Stimulated activated effector memory CD8-positive, alpha-beta T cell treated with anti-CD3 and anti-CD28 coated beads, Interleukin-12 subunit alpha, Interleukin-12 subunit beta, amount 100 ng/mL, for 72 hours (primary cell): ENCODE measurements around the gene SEMG2.

Experiments used
- ATAC-seq: fragments of 150-1000 bp; cut with Tn5 transposase; 2 replicates; pipeline ENCODE4 v1.10.0; 2021
- DNase-seq, 2 donors: peaks; one replicate each; pipeline ENCODE4 v3.0.0; 2021 to 2022; ENCODE audit warnings: low spot score in 2 of 2
- H3K27ac Mint-ChIP-seq: one replicate; pipeline ENCODE4 v1.8.0; 2022; ENCODE audit warnings: mild to moderate bottlenecking, mixed read lengths
- H3K36me3 Mint-ChIP-seq: one replicate; pipeline ENCODE4 v1.8.0; 2022; ENCODE audit warnings: mild to moderate bottlenecking, mixed read lengths
- H3K4me1 Mint-ChIP-seq: one replicate; pipeline ENCODE4 v1.8.0; 2022; ENCODE audit warnings: mixed read lengths
- H3K4me3 Mint-ChIP-seq: one replicate; pipeline ENCODE4 v1.8.0; 2022; ENCODE audit warnings: mild to moderate bottlenecking, mixed read lengths
- H3K9me3 Mint-ChIP-seq: one replicate; pipeline ENCODE4 v1.8.0; 2022; ENCODE audit warnings: mixed read lengths

Gene SEMG2

GRCh38 chr20:45211569-45212474, 9.4 kb upstream of the SEMG2 start:
- no peak for DNase-seq
- no peaks in the 10 kb centered on the region for H3K36me3 Mint-ChIP-seq
- no peak overlapping the region for H3K27ac Mint-ChIP-seq
- no peak for ATAC-seq
- H3K9me3 Mint-ChIP-seq, result no peaks in the 10 kb centered on the region
- no peak overlapping the region for H3K4me3 Mint-ChIP-seq
- no peaks in the 10 kb centered on the region for H3K4me1 Mint-ChIP-seq

GRCh38 chr20:45212836-45213235, 8.3 kb upstream of the SEMG2 start:
- Mint-ChIP-seq H3K27ac (no peak overlapping the region), H3K9me3 (no peaks in the 10 kb centered on the region), H3K4me1 (no peaks in the 10 kb centered on the region), H3K4me3 (no peak overlapping the region), H3K36me3 (no peaks in the 10 kb centered on the region)
- ATAC-seq (no peak), DNase-seq (no peak)

GRCh38 chr20:45218124-45218523, 3.0 kb upstream of the SEMG2 start:
- no peak for DNase-seq
- Mint-ChIP-seq H3K9me3 (no peaks in the 10 kb centered on the region), H3K4me3 (no peak overlapping the region), H3K4me1 (no peaks in the 10 kb centered on the region), H3K27ac (no peak overlapping the region), H3K36me3 (no peaks in the 10 kb centered on the region)
- ATAC-seq, result no peak

GRCh38 chr20:45218636-45219035, 2.5 kb upstream of the SEMG2 start:
- Mint-ChIP-seq H3K27ac (no peak overlapping the region), H3K36me3 (no peaks in the 10 kb centered on the region)

GRCh38 chr20:45223136-45223535, 2.0 kb downstream of the SEMG2 start:
- no peaks in the 10 kb centered on the region for H3K9me3 Mint-ChIP-seq
- ATAC-seq, result no peak

More at GRCh38 chr20:45218636-45219035, 2.5 kb upstream of the SEMG2 start:
- Mint-ChIP-seq H3K4me1 (no peaks in the 10 kb centered on the region), H3K9me3 (no peaks in the 10 kb centered on the region), H3K4me3 (no peak overlapping the region)
- ATAC-seq (no peak), DNase-seq (no peak)

GRCh38 chr20:45226287-45226686, 5.1 kb downstream of the SEMG2 start:
- Mint-ChIP-seq H3K27ac (no peak overlapping the region), H3K36me3 (no peaks in the 10 kb centered on the region), H3K4me3 (no peak overlapping the region), H3K9me3 (no peaks in the 10 kb centered on the region), H3K4me1 (no peaks in the 10 kb centered on the region)
- no peak for DNase-seq
- no peak for ATAC-seq

More at GRCh38 chr20:45223136-45223535, 2.0 kb downstream of the SEMG2 start:
- H3K36me3 Mint-ChIP-seq, result no peaks in the 10 kb centered on the region
- no peaks in the 10 kb centered on the region for H3K4me1 Mint-ChIP-seq
- no peak overlapping the region for H3K27ac Mint-ChIP-seq
- H3K4me3 Mint-ChIP-seq, result no peak overlapping the region
- no peak for DNase-seq

GRCh38 chr20:45229264-45230056, 8.3 kb downstream of the SEMG2 start:
- DNase-seq, result peak; percentile 31 to 74
- peaks cover 4% of the 10 kb centered on the region for H3K9me3 Mint-ChIP-seq
- H3K4me3 Mint-ChIP-seq, result no peak overlapping the region
- ATAC-seq, result peak; percentile 56
- H3K27ac Mint-ChIP-seq, result no peak overlapping the region
- no peaks in the 10 kb centered on the region for H3K4me1 Mint-ChIP-seq
- H3K36me3 Mint-ChIP-seq, result no peaks in the 10 kb centered on the region

GRCh38 chr20:45230631-45231030, 9.5 kb downstream of the SEMG2 start:
- no peaks in the 10 kb centered on the region for H3K4me1 Mint-ChIP-seq

GRCh38 chr20:45235995-45236394, 14.8 kb downstream of the SEMG2 start:
- H3K9me3 Mint-ChIP-seq, result peaks cover 7% of the 10 kb centered on the region
- H3K4me1 Mint-ChIP-seq, result no peaks in the 10 kb centered on the region
- no peak for DNase-seq
- no peak for ATAC-seq
- no peak overlapping the region for H3K27ac Mint-ChIP-seq
- H3K36me3 Mint-ChIP-seq, result no peaks in the 10 kb centered on the region
- H3K4me3 Mint-ChIP-seq, result no peak overlapping the region

More at GRCh38 chr20:45230631-45231030, 9.5 kb downstream of the SEMG2 start:
- Mint-ChIP-seq H3K4me3 (no peak overlapping the region), H3K9me3 (peaks cover 7% of the 10 kb centered on the region), H3K27ac (no peak overlapping the region), H3K36me3 (no peaks in the 10 kb centered on the region)
- no peak for DNase-seq
- ATAC-seq, result no peak

- DNase-seq (no peak), ATAC-seq (no peak)
- Mint-ChIP-seq H3K9me3 (peaks cover 7% of the 10 kb centered on the region), H3K4me1 (no peaks in the 10 kb centered on the region), H3K27ac (no peak overlapping the region), H3K4me3 (no peak overlapping the region), H3K36me3 (no peaks in the 10 kb centered on the region)
These were observed 17.0 kb downstream of the SEMG2 start for GRCh38 chr20:45238139-45238538.

- no peak overlapping the region for H3K4me3 Mint-ChIP-seq
- H3K36me3 Mint-ChIP-seq, result no peaks in the 10 kb centered on the region
These were observed 24.9 kb downstream of the SEMG2 start for GRCh38 chr20:45246109-45246508.

GRCh38 chr20:45247865-45248264, 26.7 kb downstream of the SEMG2 start:
- Mint-ChIP-seq H3K36me3 (no peaks in the 10 kb centered on the region), H3K9me3 (no peaks in the 10 kb centered on the region), H3K4me1 (no peaks in the 10 kb centered on the region), H3K4me3 (no peak overlapping the region), H3K27ac (no peak overlapping the region)
- ATAC-seq, result no peak
- DNase-seq, result no peak

More at GRCh38 chr20:45246109-45246508, 24.9 kb downstream of the SEMG2 start:
- DNase-seq, result no peak
- ATAC-seq, result no peak
- no peaks in the 10 kb centered on the region for H3K4me1 Mint-ChIP-seq
- no peaks in the 10 kb centered on the region for H3K9me3 Mint-ChIP-seq
- H3K27ac Mint-ChIP-seq, result no peak overlapping the region

GRCh38 chr20:45248609-45249008, 27.4 kb downstream of the SEMG2 start:
- no peaks in the 10 kb centered on the region for H3K9me3 Mint-ChIP-seq
- no peak overlapping the region for H3K4me3 Mint-ChIP-seq
- no peak for DNase-seq

GRCh38 chr20:45251884-45252560, 30.8 kb downstream of the SEMG2 start:
- Mint-ChIP-seq H3K4me1 (peaks cover 4% of the 10 kb centered on the region), H3K9me3 (no peaks in the 10 kb centered on the region), H3K27ac (no peak overlapping the region), H3K4me3 (no peak overlapping the region), H3K36me3 (no peaks in the 10 kb centered on the region)
- DNase-seq, result no peak
- ATAC-seq, result no peak

More at GRCh38 chr20:45248609-45249008, 27.4 kb downstream of the SEMG2 start:
- Mint-ChIP-seq H3K36me3 (no peaks in the 10 kb centered on the region), H3K27ac (no peak overlapping the region), H3K4me1 (no peaks in the 10 kb centered on the region)
- ATAC-seq, result no peak

GRCh38 chr20:45253261-45253660, 32.1 kb downstream of the SEMG2 start:
- ATAC-seq, result no peak
- H3K9me3 Mint-ChIP-seq, result no peaks in the 10 kb centered on the region
- no peaks in the 10 kb centered on the region for H3K36me3 Mint-ChIP-seq
- H3K27ac Mint-ChIP-seq, result no peak overlapping the region
- no peak overlapping the region for H3K4me3 Mint-ChIP-seq
- peaks cover 4% of the 10 kb centered on the region for H3K4me1 Mint-ChIP-seq
- DNase-seq, result no peak
